T follicular helper cell (primary cell): ENCODE data around the gene FAM236C.
"Not testable (repeated sequence)": the region's sequence is repeated elsewhere in the genome, so short reads cannot be mapped to it uniquely, and the experiment has no call there.

ENCODE experiments used
- DNase-seq: peaks from one replicate; pipeline ENCODE4 v3.0.0-alpha.2; 2020; ENCODE audit warnings: low read depth
- total RNA-seq, 2 experiments: gene quantifications; one replicate each; lab custom pipeline; 2026; lab: John Stamatoyannopoulos, UW

The FAM236C gene
- 0 reads per million in 2 experiments for total RNA-seq

DNA sequence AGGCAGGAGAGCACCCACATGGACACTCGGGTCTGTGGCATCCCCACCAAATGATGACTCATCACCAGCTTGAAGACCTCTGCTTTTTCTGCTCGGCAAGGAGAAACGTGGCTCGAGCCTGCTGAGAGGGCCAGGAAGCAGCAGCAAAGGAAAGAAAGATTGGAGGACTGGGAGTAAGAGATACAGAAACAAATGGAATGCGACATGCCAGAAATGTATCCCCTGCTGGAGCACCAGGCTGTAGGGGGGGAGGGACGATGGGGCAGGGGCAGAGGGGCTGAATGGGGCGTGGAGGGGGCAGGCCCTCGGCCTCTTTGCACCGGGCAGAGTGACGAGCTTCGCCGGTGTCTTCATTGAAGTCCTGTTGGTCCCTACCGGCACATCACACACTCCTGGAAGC is at the start of gene FAM236C:
Gene FAM236C (plus strand): TSS at position 301 of the 400 bp plus-strand sequence. CDS start 100 bp downstream, outside the sequence.
- DNase-seq: not testable (repeated sequence)

DNA sequence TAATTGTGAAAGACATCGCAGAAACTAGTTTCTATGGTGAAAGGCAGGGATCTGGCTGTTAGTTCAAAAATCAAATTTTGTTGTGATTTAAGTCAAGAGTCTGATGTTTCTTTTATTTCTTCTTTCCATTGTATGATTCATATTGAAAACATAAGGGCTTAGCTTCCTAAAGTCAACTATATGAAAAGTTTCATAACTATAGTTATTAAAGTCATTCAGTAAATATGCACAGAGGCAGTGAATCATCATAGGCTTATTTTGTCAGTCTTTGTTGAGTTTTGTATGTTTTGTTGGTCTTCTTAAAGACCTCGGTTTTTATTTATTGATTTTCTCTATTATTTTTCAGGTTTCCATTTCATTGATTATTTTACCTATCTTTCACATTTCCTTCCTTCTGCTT is 29.5 kb upstream of the FAM236C start:
- not testable (repeated sequence) for DNase-seq

DNA sequence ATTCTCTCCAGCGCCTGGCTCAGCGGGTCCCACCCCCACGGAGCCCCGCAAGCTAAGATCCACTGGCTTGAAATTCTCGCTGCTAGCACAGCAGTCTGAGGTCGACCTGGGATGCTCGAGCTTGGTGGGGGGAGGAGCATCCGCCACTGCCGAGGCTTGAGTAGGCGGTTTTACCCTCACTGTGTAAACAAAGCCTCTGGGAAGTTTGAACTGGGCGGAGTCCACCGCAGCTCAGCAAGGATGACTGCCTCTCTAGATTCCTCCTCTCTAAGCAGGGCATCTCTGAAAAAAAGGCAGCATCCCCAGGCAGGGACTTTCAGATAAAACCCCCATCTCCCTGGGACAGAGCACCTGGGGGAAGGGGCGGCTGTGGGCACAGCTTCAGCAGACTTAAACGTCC is 22.7 kb upstream of the FAM236C start:
- not testable (repeated sequence) for DNase-seq

DNA sequence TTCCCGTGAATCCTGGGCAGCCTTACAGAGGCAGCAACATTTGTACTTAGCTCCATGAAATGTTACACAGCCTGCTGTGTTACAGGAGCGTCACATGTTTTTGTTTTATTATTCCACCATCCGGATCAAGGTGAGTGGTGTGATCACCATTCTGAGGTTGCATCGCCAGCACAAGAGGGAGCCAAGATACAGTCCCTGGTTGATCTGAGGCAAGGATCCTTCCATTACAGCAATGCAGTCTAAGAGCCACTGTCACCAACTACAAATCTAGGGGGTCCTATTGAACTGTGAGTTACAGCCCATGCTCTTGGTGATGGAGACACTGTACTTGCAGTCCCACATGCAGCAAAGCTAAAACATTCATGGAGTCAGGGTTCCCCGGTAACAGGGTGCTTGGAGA is 3.7 kb downstream of the FAM236C start:
- not testable (repeated sequence) for DNase-seq

DNA sequence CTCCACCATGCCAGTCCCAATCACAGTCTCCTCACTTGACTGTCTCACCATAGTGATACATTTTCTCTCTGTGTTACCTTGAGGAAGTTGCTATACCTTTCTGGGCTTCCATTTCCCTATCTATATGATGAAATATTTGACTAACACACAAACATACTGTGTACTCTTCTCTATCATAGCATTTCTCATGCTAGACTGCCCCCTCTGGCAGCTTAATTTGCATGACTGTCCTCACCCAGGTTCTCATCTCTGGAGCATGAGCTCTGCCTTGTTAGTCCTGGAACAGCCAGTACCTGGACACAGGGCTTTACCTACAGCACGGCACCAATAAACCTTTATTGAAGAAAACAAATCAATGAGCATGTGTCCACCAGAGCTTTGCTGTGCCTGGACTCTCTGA is 19.9 kb downstream of the FAM236C start:
- not testable (repeated sequence) for DNase-seq

DNA sequence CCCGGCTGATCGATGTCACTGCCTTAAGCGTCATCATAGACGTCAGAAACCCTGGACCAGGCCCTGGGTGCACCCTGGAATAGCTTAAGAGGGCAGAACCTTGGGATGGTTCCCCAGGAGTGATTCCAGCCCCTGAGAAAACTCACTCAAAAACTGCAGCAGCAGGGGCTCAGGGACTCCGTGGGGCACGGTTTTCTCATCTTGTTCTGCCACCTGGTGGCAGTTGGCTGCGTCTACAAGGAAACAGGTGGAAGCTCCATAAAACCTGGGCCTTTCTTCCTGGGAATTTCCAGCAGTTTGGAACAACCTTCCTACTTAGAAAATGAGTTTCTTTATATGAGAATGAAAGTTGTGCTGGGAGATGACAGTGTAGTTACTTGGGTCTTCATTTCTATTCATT is 24.0 kb downstream of the FAM236C start:
- not testable (repeated sequence) for DNase-seq

DNA sequence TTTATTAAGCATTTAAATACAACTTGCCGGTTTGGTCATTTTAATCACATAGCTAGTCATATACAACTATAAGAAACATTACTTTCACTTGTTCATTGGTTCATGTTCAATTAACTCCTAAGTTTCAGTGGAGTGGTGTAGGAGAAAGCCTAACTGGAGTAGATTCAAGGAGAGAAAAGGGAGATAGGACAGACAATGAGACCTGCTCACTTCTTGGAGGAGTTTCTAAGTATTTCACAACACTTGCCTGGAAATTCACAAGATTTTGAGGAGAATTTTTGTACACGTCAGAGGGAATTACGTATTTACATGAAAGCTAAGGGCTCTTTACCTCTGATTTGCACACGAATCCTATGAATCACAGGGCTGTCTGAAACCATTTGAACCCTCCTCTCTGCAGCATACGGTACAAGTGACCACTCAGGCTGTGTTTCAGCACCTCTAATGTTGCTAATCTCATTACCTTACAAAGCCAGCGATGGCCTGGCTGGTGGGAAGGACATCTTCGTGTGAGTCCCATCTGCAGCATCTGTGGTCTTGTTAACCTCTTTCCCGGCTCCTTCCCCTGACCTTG is 24.6 kb downstream of the FAM236C start:
- not testable (repeated sequence) for DNase-seq

DNA sequence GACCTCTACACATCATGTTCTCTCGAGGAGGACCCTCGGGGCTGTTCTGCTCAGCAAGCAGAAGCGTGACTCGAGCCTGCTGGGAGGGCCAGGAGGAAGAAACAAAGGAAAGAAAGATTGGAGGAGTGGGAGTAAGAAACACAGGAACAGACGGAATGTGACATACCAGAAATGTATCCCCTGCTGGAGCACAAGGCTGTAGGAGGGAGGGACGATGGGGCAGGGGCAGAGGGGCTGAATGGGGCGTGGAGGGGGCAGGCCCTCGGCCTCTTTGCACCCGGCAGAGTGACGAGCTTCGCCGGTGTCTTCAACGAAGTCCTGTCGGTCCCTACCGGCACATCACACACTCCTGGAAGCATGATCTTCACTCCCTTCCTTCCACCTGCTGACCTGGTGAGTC is 25.5 kb downstream of the FAM236C start, which contains the start of gene FAM236A:
Gene FAM236A (plus strand): TSS at position 301 of the 400 bp plus-strand sequence. CDS start 57 bp downstream, at position 358.
- not testable (repeated sequence) for DNase-seq

DNA sequence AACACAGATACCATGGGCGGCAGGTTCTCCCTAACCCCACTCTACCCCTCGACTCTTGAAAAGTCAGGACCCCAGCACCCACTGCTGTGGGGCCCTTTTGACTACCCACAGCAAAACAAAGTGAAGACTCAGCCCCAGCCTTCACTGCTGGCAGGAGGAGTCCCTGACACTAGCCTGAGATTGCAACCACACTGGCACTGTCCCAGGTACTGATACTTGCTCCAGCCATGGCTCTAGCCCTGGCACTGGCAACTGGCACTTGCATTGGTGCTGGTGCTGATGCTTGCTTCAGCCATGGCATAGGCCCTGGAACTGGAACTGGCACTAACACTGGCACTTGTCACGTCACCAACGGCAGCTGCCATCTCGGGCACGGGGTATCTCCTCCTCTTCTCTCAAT is 29.9 kb downstream of the FAM236C start:
- not testable (repeated sequence) for DNase-seq

DNA sequence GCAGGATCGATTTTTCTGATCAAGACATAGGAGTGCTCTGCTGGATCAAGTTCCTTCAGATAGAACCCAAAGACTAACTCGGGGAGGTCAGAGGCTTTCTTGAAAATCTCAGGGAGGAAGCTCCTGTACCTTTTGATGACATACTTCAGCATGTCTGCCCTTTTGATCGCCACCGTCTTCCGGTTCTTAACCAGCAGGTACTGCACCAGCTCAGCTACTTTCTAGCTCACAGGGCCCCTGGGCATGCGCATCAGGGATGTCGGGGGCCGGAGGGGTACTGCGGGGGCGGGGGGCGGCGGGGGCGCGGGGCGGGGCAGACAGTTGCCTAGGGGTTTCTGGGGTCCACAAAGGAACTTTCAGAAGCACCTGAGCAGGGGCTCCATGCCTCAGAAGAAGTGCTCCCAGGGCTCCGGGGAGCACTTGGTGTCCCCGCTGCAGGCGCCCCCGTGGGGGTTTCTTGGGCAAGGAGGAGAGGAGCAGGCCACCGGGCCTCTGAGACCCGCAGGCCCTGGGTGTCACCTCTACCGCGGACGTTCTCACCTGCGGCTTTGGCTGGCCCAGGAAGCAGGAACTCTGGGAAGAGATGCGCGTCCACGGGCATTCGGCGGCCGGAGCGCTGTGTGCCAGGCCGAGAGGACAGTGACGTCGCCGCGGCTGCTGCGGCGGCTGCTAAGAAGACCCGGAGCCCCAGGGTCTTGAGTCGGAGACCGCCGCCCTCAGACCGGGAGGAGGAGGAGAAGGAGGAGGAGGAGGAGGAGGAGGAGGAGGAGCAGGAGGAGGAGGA is 30.8 kb downstream of the FAM236C start:
- not testable (repeated sequence) for DNase-seq

DNA sequence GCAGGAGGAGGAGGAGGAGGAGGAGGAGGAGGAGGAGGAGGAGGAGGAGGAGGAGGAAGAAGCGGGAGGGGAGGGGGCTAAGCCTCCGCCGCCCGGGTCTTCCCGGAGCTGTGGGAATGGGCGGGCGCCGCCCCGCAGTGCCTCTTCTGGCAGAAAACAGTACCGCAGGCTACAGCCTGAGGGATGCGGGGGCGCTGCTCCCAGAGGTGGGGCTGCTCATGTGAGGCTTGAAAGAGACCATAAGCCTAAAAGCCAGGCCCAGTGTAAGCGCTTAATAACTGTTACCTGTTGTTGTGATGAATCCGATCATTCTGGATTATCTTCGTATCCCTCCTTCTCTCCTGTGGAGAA is 31.4 kb downstream of the FAM236C start, which contains the start of gene DMRTC1:
Gene DMRTC1 (minus strand): TSS at position 19 of the 351 bp plus-strand sequence. CDS start 68,143 bp downstream, outside the sequence.
- not testable (repeated sequence) for DNase-seq

DNA sequence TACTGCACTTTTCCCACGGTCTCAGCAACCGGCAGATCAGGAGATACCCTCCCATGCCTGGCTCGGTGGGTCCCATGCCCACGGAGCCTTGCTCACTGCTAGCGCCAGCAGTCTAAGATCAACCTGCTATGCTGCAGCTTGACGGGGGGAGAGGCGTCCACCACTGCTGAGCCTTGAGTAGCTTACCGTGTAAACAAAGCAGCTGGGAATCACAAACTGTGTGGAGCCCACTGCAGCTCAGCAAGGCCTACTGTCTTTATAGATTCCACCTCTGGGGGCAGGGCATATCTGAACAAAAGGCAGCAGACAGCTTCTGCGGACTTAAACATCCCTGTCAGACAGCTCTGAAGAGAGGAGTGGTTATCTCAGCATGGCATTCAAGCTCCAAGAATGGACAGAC is 47.6 kb downstream of the FAM236C start:
- DNase-seq: not testable (repeated sequence)
